GM21367 (cell line): ENCODE data around the gene AKAP10.
"Not testable (repeated sequence)": the region's sequence is repeated elsewhere in the genome, so short reads cannot be mapped to it uniquely, and the experiment has no call there.

Experiments
- ATAC-seq: cut with Tn5 transposase; IDR thresholded peaks from one replicate; pipeline ENCODE4 v1.9.1; 2021; ENCODE audit not compliant: unreplicated experiment

AKAP10 gene

DNA sequence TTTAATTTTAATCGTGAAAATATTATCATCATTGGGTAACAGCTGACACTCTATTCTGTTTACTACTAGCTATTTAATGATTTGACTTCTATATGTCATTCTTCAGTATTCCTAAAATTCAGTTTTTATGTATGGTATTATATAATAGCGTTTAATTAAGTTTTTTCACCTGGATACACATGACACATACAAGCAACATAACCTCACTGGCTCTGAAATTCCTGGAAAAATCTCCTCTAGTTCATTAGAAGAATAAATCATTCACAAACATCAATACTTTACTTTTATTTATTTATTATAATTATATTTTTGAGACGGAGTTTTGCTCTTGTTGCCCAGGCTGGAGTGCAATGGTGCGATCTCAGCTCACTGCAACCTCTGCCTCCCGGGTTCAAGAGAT is 44.0 kb downstream of the AKAP10 start:
- no peak for ATAC-seq

GRCh38 chr17:19933221-19933620 is 44.4 kb downstream of the AKAP10 start:
- ATAC-seq: no peak

DNA sequence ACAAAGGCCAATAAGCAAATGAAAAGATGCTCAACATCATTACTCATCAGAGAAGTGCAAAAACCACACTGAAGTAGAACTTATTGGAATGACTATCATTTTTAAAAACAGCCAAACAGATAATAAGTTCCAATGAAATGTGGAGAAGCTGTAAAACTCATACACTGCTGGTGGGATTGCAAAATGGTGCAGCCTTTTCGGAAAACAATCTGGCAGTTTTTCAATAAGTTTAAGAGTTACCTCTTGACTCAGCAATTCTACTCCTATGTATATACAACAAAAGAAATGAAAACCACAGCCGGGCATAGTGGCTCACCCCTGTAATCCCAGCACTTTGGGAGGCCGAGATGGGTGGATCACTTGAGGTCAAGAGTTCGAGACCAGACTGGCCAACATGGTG is 49.3 kb downstream of the AKAP10 start:
- ATAC-seq: no peak

- no peak for ATAC-seq
Measured at GRCh38 chr17:19915245-19915978, 62.2 kb downstream of the AKAP10 start.

- ATAC-seq: no peak
Measured at GRCh38 chr17:19911033-19911432, 66.6 kb downstream of the AKAP10 start.

DNA sequence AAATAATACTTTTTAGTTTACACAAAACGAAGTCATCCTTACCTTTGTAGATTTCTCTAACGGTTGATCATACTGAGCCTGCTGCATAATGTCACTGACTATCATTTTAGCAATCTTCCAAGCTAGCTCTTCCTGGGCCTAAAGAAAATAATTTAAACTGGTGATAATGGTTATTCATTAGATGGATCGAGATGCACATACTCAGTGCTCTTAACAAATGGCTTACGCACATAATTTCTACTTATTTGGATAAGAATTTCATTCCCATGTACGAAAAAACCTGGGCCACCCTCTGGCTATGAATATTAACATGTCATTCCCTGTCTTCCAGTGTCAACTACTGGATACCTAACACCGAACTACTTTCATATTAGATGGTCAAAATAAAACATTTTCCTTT is 68.5 kb downstream of the AKAP10 start:
- no peak for ATAC-seq

GRCh38 chr17:19905502-19905901 is 72.1 kb downstream of the AKAP10 start:
- ATAC-seq: no peak

GRCh38 chr17:19904924-19905323 is 72.7 kb downstream of the AKAP10 start:
- no peak for ATAC-seq

DNA sequence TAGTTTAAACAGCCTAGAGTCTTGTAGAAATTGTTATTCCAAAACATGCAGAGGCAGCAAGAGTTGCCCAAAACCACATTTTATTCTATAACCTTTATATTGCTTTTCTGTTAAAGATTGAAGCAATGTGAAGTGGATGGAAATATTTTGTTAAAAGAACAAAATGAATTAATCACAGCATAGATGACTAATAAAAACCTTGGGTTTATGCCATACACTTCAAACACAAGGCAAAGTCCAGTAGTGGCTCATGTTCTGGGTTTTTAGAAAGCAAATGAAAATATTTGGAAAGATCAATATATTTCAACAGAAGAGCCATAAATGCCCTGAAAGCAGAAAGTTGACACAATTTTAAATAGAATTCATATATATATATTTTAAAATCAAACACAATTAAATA is 73.2 kb downstream of the AKAP10 start:
- ATAC-seq: no peak

- no peak for ATAC-seq
Measured at GRCh38 chr17:19900809-19901208, 76.8 kb downstream of the AKAP10 start.

GRCh38 chr17:19897903-19898302 is 79.7 kb downstream of the AKAP10 start:
- no peak for ATAC-seq

DNA sequence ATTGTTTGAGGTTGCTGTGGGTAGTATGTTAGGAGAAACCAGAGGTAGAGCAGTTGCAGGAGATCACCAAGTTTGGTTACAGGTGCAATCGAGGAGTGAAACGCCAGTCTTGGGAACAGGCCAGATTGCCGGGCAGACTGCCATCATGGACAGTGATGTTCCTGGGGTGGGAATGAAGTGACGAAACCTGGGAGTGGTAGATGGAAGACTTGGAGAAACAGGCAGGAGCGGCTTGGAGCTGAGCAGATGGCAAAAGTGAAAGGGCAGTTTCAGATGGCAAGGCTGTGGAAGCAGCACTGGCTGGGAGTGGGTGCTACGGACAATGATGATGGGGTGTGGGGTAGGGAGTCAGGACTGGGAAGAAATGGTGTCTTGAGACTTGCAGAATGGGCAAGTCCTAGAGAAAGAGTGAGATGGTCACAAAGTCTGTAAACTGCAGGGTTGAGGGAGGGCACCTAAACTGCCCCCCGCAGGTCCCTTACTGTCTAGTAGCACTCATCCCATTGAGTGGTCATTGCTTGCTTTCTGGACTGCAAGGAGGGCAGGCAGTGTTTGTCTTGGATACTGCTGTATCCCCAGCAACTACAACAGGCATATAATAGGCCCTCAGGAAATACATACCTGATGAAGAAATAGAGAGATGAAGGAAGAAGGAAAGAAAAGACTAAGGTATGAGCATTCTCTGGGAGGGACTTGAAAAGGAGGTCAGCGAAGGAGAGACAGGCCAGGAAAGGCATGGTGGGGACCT is 80.4 kb downstream of the AKAP10 start:
- no peak for ATAC-seq

- ATAC-seq: no peak
Measured at GRCh38 chr17:19896679-19897078, 80.9 kb downstream of the AKAP10 start.

DNA sequence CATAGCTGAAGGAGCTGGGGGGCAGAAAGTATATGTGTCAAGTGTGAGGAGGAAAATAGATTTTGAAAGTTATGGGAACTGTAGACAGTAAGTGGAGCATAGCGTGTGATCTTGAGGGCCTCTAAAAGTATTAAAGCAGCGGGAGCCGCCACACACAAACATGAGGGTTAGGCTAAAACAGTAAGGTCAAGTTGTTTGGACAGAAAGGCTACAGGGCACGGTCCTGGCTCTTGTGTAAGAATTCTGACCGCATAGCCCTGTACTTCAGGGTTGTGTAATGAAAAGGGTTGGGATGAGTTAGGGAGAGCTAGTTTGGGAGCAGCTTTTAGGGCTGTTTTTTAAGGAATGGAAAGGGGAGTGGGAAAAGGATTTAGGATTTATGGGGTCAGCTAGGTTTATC is 87.1 kb downstream of the AKAP10 start:
- ATAC-seq: not testable (repeated sequence)

DNA sequence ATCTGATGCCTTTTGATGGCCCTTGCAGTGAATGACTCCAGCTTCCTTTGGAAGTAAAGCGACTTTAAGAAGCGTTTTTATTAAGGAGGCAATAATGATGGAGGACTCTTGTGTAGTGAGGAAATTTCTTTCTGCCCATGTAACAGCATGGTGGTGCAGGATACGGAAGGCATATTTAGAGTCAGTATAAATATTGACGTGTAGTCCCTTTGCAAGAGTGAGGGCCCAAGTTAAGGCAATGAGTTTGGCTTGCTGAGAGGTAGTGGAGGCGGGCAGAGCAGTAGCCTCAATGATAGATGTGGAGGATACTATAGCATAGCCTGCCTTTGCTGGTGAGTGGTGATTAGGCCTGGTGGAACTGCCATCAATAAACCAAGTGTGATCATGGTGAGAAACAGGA is 87.6 kb downstream of the AKAP10 start:
- not testable (repeated sequence) for ATAC-seq

DNA sequence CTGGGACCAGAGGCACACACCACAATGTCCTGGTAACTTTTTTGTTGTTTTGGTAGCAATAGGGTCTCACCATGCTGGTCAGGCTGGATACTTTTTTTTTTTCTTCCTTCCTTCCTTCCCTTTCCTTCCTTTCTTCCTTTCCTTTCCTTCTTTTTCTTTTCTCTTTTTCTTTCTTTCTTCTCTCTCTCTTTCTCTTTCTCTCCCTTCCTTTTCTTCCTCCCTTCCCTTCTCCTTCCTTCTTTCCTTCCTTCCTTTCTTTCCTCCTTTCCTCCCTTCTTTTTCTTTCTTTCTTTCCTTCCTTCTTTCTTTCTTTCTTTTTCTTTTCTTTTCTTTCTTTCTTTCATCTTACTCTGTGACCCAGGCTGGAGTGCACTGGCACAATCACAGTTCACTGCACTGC is 91.5 kb downstream of the AKAP10 start:
- ATAC-seq: no peak

DNA sequence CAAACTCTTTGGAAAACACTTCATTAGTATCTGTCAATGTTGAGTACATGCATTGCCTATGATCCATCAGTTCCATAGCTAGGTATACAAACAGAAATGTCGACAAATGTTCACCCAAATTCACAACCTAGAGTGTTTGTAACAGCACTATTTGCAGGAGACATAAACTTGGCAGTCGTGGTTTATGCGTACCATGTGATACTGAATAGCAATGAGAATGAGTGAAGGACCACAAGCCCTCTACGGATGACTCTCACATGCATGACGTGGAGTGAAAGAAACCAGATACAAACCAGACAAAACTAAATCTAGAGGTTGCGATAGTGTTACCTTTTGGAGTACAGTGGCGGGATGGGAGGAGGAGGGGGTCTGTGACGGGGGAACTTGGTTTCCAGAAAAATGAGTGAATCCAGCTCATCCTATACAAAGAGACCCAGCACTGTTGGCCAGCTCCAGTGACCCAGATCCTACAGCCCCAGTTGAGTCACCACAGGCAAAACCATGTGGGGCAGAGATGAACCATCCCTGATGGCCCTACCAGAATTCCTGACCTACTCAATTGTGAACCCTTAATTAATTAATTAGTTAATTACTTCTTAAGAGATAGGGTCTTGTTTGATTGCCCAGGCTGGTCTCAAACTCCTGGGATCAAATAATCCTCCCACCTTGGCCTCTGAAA is 94.0 kb downstream of the AKAP10 start:
- ATAC-seq: no peak

DNA sequence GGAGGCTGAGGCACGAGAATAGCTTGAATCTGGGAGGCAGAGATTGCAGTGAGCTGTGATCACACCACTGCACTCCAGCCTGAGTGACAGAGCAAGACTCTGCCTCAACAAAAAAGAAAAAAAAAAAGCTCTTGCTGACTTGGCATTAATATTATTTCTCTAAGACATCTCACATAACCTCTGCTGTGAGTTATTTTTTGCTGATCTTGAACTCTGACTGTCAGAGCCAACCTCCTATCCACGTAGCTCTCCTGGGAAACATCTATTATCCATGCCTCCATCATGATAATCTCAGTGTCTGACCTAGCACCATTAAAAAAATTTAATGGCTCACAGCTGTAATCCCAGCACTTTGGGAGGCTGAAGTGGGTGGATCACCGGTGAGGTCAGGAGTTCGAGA is 97.2 kb downstream of the AKAP10 start:
- no peak for ATAC-seq

GRCh38 chr17:19877364-19877945 is 100.2 kb downstream of the AKAP10 start:
- no peak for ATAC-seq

DNA sequence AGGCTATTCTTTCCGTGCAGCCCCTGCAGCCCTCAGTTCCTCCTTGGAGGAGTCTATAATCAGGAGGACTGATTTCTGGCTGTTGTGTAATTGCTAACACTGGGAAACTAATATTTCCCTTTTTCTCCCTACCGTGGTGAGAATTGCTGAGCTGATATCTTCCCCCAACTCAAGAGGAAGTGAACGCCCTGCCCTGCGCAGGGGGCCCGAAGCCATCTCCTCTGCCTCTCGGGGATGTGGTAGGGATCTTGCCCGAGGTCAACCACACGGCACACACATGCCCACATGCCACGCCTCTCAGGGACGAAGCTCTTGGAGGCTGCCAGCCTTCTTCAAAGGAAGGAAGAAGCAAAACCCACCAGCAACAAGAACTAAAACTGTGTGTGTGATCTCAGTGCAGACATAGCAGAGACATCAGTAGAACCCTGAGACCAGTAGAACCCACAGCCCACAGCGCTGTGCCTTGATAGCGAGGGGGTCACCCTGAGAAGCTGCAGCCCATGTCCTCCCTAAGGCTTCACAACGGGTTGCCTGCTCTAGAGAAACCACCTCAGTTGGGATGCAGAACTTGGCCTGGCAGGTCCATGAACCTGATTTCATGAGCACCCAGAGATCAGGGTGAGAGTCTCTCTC is 101.0 kb downstream of the AKAP10 start:
- ATAC-seq: no peak

DNA sequence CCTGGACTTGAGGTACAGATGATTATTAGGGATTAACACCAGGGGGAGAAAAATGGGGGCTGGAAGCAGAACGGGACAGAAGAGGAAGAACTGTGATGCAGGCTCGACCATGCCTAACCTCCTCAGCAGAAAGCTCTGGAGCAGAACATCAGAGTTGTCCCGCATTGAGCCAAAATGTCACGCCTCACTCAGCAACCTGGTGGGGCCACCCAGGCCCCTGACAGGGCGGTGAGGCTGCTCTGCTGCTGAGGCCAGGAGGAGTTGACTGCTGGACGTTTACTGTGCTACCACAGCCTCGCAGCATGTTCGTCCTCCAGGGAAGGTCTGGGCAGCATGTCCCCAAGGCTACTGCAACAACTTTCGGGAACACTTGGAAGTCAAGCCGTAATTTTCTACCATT is 103.4 kb downstream of the AKAP10 start:
- ATAC-seq: no peak
